AG08396 (cell line): ENCODE measurements around the gene MPRIP.
A peak's percentile ranks its signal among the peaks of the same experiment; 100 is the strongest.
"Not testable (repeated sequence)": the region's sequence is repeated elsewhere in the genome, so short reads cannot be mapped to it uniquely, and the experiment has no call there.

Source experiments
- DNase-seq: peaks from one replicate; pipeline ENCODE4 v3.0.0; 2012; ENCODE audit warnings: low spot score, mixed read lengths

The MPRIP gene

GRCh38 chr17:17042384-17042736 is at the start of gene MPRIP:
Gene MPRIP (plus strand): TSS chr17:17042457. CDS start chr17:17042849, 392 bp downstream.
- no peak for DNase-seq

GRCh38 chr17:16994631-16995030 is 47.6 kb upstream of the MPRIP start:
- no peak for DNase-seq

- no peak for DNase-seq
These were observed 46.3 kb upstream of the MPRIP start for GRCh38 chr17:16995930-16996329.

GRCh38 chr17:16996726-16997125 is 45.5 kb upstream of the MPRIP start:
- not testable (repeated sequence) for DNase-seq

GRCh38 chr17:16997514-16998429 is 44.5 kb upstream of the MPRIP start:
- no peak for DNase-seq

- DNase-seq, result no peak
These were observed 42.2 kb upstream of the MPRIP start for GRCh38 chr17:16999931-17000625.

GRCh38 chr17:17001076-17001777 is 41.0 kb upstream of the MPRIP start:
- no peak for DNase-seq

- peak; percentile 87 for DNase-seq
These were observed 40.3 kb upstream of the MPRIP start for GRCh38 chr17:17001874-17002520.

GRCh38 chr17:17002731-17003715 is 39.2 kb upstream of the MPRIP start:
- DNase-seq, result not testable (repeated sequence)

- DNase-seq, result no peak
These were observed 37.8 kb upstream of the MPRIP start for GRCh38 chr17:17004251-17004996.

GRCh38 chr17:17004997-17005614 is 37.2 kb upstream of the MPRIP start:
- DNase-seq, result not testable (repeated sequence)

GRCh38 chr17:17007891-17008290 is 34.4 kb upstream of the MPRIP start:
- DNase-seq, result not testable (repeated sequence)

GRCh38 chr17:17008621-17009397 is 33.4 kb upstream of the MPRIP start:
- not testable (repeated sequence) for DNase-seq

- not testable (repeated sequence) for DNase-seq
These were observed 32.3 kb upstream of the MPRIP start for GRCh38 chr17:17009972-17010371.

GRCh38 chr17:17010545-17011034 is 31.7 kb upstream of the MPRIP start:
- not testable (repeated sequence) for DNase-seq

GRCh38 chr17:17011043-17011907 is 31.0 kb upstream of the MPRIP start:
- peak; percentile 63 for DNase-seq
